GM21786 (cell line): ENCODE measurements around the gene BAZ1A.

Source experiments
- ATAC-seq: cut with Tn5 transposase; IDR thresholded peaks from one replicate; pipeline ENCODE4 v1.9.1; 2021; ENCODE audit not compliant: unreplicated experiment

Gene BAZ1A

GRCh38 chr14:34732802-34733201 is 142.4 kb downstream of the BAZ1A start:
- ATAC-seq = no peak

DNA sequence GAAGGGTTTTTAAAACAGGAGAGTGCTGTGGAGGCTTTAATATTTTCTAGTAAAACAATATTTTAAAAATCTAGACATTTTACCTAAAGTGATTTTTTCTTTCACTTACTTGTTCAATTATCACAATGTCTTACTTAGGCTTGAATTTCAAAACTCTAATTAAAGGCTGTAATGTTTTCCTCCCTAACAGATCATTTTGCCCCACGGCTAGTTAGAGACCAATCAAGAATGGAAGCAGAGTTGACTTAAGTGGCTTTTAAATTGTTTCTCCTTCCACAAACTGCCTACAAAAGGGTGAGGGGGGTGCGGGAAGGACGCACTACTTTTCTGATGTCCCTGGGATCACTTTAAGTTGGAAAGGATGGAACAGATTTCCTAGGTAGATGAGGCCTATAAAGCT is 151.3 kb downstream of the BAZ1A start:
- ATAC-seq = no peak

DNA sequence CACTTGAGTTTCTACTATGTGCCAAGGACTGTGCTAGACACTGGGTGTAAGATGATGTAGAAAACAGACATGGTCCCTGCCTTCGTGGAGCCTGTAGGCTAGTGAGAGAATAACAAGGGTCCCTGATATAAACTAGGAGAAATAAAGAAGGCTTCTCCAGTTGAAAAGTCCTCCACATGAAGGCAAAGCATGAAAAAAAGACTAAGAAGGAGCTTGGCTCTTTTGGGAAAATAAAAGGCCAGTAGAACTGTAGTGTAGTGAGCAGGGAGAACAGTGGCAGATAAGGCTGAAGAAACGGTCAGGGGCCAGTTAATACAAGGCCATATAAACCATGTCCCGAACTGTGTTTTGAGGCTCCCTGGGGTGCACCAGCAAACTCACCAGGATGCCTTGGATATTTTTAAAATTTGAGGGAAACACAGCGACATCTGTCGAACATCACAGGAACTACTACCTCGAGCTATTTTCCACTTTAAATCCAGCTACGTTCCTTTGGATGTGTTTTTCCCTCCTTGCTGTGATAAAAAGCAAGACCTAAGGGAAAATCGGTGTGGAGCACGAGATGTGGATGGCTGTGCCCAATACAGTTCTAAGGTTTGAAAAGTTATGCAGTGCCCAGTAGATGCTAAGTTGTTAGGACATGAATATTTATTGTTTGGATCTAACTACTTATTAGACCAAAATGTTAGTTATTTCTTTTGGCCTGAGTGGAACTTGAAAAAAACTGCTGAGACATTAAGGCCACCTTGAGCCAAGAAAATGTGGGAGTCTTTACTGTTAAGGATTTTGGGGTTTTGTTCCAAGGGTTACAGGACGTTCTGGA is 152.2 kb downstream of the BAZ1A start:
- no peak for ATAC-seq

DNA sequence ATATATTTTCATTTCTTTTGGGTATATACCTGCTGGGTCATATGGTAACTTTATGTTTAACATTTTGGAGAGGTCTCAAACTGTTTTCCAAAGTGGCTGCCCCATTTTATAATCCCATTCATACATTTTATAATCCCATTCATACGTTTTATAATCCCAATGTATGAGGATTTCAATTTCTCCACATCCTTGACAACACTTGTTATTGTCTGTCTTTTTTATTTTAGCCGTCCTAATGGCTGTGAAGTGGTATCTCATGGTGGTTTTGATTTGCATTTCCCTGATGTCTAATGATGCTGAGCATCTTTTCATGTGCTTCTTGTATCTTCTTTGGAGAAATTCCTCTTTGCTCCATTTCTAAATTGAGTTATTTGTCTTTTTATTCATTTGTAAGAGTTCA is 154.0 kb downstream of the BAZ1A start:
- ATAC-seq = no peak

DNA sequence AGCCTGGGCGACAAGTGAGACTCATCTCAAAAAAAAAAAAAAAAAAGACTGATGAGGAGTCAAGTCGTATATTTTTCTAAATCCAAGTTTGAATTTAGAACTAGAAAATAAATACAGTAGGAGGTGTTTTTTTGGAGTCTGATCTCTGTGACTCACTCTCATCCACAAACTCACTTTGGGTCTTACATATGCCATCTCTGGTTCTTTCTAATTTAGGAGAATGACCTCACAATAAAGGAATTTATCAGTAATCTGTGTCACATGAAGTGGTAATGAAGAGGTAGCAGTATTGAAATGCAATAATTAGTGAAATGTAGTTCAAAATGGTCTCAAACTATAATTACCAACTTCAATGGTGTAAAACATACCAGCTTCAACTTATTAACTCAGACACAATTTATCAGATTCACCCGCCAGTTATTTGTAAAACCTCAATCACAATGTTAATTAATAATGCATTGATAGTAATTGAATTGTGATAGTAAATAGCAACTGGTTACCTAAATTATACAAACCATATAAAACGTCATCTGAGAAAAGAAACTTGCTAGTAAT is 156.3 kb downstream of the BAZ1A start:
- no peak for ATAC-seq

- no peak for ATAC-seq
Measured at GRCh38 chr14:34715127-34715863, 159.9 kb downstream of the BAZ1A start.

DNA sequence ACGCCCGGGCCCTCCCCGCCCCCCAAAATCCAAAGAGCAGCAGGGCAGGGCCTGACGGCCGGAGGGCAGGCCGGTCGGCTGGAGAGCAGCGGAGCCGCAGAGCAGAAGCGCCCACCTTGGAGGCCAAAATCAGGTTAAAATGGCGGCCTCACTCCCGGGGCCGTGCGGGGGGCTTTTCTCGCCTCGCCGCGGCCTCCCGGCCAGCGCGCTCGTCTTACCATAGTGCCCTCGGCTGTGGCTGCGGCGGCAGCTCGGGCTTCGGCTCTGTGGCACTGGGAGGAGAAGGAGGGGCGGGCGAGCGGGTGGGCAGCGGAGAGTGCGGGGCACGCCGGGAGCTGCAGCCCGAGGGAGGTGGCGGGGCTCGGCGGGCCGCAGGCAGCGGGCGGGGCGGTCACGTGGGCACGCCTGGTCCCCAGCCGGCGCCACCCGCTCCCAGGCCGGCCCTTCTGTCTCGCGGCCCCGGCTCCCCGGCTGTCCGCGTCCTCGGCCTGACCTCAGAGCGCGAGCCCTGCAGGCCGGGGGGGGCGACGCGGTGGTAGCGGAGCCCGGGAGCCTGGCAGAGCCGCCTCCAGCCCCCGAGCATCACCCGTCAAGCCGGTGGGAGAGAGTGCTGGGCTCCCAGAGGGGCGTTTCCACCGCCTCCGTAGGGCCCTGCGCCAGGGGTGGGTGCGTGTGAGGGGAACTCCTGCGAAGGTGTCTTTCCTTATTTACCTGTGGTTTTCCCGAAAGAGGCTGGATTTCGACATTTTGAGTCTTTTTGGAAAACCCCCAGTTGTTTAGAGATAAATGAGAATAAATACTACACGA is 160.6 kb downstream of the BAZ1A start, which contains the start of gene CFL2:
Gene CFL2 (minus strand): TSS at position 274 of the 807 bp plus-strand sequence. CDS start 53 bp downstream, at position 221.
- ATAC-seq = peak; percentile 85

GRCh38 chr14:34713681-34714319 is 161.4 kb downstream of the BAZ1A start:
- ATAC-seq = peak; percentile 8

DNA sequence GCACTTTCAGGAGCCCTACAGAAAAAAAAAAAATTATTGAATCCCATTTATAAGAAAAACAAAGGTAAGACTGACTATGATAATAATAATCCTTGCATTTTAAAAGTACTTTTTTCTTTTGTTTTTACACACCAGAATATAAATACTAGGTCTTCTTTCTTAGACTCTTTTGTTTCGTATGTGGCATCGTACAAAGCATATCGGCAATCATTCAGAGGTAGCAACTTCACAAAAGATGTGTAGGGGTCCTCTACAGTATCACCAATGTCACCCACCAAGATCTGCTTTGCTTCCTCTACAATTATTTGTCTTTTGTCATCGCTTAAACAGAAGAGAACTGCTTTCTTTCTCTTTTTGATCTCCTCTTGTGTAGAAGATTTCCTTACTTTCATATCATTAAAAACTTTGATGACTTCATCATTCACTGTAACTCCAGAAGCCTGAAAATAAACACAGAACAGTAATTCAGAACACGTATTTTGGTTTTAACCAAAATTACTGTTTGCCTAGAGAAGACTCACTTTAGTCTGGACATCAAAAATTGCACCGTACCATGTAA is 162.0 kb downstream of the BAZ1A start:
- ATAC-seq = no peak

- ATAC-seq = no peak
Measured at GRCh38 chr14:34711796-34712712, 163.1 kb downstream of the BAZ1A start.

DNA sequence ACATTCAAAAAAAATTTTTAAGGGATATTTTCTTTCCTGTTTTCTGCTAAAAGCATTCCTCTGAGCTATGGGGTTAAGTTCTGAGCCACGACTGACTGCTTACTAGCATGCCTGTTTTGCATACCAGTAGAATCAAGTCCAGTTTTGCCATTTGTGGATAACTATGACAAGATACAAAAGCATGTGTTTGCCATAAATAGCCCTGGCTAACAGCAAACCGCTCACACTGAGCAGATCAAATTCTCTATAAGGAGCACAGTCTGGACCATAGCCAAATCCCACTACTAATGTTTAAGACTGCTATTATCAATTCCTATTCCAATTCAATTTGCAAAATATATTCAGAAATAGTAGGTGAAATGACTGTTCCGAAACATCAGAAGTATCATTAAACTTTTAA is 164.0 kb downstream of the BAZ1A start:
- no peak for ATAC-seq

DNA sequence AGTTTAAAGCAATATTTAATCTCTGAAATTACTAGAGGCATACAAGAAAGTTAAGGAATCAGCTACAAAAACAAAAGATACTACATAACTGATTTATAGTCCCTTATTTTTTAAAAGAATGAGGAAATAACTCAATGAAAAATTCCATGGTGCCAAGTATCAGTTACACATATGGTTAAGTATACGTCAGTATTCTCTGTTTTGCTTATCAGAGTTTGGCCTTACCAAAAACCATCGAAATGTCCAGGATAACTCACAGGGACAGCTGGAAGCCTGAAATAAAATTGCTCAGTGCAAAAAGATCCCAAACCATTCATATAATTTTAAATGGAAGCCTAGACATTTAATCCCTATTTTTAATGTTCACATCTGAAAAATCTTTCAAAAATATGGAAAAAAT is 164.4 kb downstream of the BAZ1A start:
- ATAC-seq = no peak

DNA sequence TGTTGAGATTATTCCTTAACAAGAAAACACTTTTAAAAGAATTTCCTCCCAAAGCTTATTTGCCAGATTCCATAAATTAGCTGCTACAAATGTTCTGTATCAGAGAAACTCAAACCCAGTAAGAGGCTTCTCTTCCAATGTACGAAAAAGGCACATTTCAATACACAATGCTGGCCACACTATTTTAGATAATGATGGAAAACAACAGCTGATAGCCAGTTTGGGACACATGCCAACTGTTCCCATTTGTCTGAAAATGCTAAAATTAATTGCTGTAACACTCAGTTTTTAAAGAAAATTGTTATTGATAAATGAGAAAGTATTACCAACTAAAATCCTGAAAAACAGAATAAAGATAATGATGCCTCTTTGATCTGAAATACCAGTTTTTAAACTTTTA is 165.2 kb downstream of the BAZ1A start:
- no peak for ATAC-seq

- no peak for ATAC-seq
Measured at GRCh38 chr14:34707722-34708121, 167.4 kb downstream of the BAZ1A start.
